ENCODE data around the gene MOB1A.
A peak's percentile ranks its signal among the peaks of the same experiment; 100 is the strongest.
"Not testable (repeated sequence)": the region's sequence is repeated elsewhere in the genome, so short reads cannot be mapped to it uniquely, and the experiment has no call there.

MOB1A gene

GRCh38 chr2:74147727-74148456, 30.8 kb downstream of the MOB1A start, which contains the start of gene BOLA3:
TSS of gene BOLA3 (minus strand) at chr2:74147912. CDS start at chr2:74147874, 38 bp downstream.
- DNase-seq, result peak; percentile 19

GRCh38 chr2:74146929-74147726, 31.6 kb downstream of the MOB1A start:
- no peak for DNase-seq

DNA sequence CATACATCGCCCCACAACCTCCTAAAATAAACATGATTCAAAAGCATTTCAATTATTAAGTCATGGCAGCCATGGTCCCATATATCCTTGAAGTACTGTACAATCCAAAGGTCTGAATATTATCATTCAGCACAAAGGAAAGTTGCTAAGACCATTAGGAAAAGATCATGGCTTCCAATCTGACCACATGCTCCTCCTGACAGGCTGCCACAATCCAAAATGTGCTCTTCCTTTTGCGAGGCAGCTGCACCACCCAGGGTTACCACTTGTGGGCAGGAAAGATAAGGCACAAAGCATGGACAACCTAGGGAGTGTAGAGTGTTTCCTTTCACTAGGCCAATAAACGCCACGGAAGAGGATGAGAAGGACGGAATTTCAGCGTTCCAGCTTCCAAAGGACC, 36.3 kb downstream of the MOB1A start:
- no peak for DNase-seq

DNA sequence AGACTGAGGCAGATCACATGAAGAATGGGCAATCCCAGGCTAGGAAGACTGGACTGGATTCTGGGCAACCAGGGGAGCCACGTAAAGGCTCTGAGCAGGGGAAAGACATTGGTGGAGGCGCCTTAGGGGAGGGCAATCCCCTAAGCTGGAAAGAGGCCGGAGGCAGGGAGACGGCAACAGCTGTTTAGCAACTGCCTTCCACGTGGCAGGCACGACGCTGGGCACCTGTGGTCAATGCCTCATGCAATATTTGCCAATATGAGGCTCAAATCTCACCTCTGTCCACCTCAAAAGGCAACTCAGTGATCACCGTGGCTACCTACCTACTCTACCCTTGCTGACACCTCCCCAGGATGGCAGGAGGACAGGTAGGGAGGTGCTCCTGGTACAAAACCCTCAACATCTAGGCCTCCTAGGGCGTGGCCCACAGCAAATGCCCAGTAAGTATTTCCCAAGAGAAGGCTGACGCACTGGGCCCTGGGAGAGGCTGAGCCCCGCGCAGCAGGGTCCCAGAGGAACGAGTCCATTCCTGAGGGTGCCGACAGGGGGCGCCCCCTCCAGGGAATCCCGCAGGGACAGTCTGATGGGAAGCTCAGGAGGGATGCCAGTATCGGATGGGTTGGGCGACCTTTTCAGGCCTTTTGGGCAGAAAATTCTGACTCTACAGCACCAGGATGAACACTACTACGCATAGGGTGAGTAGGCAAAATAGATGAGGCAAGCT, 39.9 kb downstream of the MOB1A start:
- DNase-seq, result no peak

DNA sequence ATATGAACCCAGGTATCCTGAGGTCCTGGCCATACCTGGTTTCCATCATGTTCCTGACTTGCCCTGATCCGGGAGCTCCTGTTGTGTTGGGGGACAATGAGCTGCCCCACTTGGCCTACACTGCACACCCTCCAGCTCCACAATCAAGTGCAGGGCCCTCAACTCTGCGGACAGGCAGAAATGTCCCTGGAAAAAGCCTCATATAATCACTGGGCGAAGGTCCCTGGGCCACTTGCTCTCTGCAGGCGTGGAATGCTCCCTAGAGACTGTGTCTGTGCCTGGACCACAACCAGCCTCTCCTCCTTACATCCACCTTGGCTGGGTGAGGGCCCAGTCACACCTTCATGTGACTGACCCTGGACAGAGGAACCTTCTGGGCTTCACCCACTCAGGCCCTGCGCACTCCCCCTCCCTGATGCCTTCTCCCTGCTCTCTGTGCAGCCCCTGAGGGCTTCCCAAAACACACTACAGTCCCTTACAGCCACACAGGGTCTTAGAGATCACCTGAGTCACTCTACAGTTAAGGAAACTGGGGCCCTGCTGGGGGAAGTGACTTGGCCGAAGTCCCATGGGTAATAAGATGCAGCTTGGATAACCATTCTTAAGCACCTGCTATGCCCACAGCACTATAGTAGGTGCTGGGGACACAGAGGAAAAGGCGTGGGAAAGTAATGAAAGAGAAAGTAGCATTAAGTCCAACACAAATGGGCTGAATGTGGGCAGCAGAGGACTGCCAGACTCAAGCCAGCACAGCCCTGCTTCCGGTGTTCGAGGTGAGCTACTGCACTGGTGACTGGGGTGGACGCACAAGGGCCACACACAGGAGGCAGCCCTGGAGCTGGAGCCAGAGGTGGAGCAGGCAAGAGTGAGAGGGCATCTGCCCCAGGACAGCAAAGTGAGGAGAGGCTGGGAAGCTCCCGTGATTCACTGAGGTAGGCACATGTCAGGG, 40.8 kb downstream of the MOB1A start:
- no peak for DNase-seq

DNA sequence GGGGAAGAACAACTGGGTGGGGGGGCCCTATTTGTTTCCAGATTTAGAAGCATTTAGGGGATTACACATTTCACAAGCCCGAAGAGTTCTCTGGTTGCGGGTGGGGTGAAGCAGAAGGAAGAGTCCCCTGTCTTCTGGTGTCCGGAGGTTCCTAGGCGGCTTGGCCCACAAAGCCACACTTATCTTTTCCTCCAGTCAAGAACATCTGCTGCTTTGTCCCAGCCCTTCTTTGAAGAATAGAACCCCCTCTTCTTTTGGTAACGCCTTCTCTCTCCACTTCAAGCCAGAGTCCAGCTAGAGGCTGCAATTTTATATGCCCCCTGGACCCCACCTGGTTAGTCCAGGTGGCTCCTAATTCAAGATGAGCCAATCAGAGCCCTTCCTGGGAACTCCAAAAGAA, 46.8 kb downstream of the MOB1A start:
- no peak for DNase-seq

- DNase-seq, result no peak
These were observed 48.3 kb downstream of the MOB1A start for GRCh38 chr2:74130211-74130995.

DNA sequence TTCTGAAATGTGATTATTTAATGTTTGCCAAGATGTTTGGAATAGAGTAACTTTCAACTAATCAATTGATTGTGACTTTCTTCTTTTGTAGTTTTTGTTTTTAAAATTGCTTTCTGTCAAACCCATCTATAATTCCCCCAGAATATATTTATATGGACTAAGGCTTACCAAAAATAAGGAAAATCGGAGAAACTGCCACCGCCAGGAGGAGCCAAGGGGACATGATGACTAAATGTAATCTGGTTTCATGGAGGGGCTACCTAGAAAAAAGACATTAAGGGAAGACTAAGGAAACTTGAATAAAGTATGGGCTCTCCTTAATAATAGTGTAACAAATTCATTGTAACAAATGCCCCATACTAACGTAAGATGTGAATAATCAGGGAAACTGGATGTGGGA, 50.5 kb downstream of the MOB1A start:
- DNase-seq, result no peak

DNA sequence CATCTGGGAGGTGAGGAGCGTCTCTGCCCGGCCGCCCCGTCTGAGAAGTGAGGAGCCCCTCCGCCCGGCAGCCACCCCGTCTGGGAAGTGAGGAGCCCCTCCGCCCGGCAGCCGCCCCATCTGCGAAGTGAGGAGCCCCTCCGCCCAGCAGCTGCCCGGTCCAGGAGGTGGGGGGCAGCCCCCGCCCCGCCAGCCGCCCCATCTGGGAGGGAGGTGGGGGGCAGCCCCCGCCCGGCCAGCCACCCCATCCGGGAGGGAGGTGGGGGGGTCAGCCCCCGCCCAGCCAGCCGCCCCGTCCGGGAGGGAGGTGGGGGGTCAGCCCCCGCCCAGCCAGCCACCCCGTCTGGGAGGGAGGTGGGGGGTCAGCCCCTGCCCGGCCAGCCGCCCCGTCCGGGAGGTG, 54.7 kb downstream of the MOB1A start:
- DNase-seq, result not testable (repeated sequence)

DNA sequence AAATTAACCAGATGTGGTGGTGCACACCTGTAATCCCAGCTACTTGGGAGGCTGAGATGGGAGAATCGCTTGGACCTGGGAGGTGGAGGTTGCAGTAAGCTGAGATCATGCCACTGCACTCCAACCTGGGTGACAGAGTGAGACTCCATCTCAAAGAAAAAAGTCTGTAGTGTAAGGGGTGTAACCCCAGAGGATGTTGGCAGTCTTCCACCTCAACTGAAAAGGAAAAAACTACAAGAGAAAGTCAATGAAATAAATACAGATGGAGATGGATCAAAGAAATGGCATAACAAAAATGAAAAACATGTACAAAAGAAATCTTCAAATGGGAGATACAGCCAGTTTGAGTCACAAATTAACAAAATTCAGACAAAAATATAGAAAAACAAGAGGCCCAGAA, 56.8 kb downstream of the MOB1A start:
- DNase-seq, result not testable (repeated sequence)

- DNase-seq, result no peak
These were observed 58.5 kb downstream of the MOB1A start for GRCh38 chr2:74119912-74120825.

- no peak for DNase-seq
These were observed 59.3 kb downstream of the MOB1A start for GRCh38 chr2:74119339-74119738.

- DNase-seq, result no peak
These were observed 67.3 kb downstream of the MOB1A start for GRCh38 chr2:74111380-74111779.

DNA sequence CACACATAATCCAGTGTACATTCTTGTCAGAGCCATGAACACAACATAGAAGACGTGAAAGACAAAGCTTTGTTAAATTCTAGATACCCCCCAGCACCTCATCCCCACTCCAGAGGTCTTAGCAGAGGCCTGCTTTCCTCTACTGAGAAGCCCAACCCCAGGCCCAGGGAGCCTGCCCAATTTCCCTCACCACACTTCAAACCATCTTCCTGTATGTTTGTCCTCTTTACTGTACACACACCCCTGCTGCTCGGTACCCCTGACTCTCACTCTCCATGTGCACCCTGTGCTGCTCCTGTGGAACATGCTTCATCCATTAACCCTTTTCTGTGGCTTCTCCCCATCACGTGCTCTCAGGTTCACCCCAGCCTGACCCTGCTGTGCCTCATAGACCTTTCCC, 68.1 kb downstream of the MOB1A start:
- DNase-seq, result no peak

DNA sequence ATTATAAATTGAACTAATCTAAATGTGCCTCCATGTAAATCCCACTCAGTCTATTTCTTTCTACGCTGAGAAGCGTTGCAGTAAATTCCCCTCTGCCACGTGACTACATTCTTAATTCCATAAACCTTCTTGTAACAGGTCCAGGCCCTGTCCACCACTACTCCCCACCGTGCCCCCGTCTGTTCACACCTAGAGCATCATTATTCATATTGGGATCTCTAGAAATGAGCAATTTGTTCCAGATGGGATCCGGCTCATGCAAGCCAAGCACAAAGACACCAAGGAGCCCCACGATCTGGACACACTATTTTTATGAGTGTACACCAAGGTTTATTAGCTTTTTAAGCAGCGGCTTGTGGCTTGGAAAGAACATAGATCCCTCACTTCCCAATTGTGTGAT, 69.1 kb downstream of the MOB1A start:
- no peak for DNase-seq

- DNase-seq, result no peak
These were observed 71.6 kb downstream of the MOB1A start for GRCh38 chr2:74107071-74107470.

DNA sequence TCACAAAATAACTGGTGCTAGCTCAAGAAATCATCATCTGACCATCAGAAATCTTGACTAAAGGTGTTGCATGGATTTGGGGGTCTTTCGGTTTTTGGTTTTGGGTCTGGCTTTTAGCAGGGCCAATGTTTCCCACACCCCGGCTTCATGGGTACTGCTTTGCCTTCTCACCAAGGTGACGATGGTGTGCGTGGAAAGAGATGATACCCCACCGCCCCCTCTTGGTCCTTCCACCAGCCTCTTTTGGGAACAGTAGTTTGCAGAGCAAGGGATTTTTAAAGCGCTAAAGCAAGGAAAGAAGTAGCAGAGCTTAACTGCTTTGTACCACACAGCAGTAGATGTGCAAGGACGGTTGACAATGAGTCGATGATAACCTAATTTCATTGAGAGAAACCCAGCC, 73.3 kb downstream of the MOB1A start:
- DNase-seq, result no peak

GRCh38 chr2:74104839-74105238, 73.8 kb downstream of the MOB1A start:
- DNase-seq, result no peak

GRCh38 chr2:74103763-74104162, 74.9 kb downstream of the MOB1A start:
- DNase-seq, result no peak

Measured in NCI-H1436 treated with DMSO at 0.1 percent for 48 hours (cell line).